ENCODE results near the gene UBTD1.
A peak's percentile ranks its signal among the peaks of the same experiment; 100 is the strongest.
"Not testable (repeated sequence)": the region's sequence is repeated elsewhere in the genome, so short reads cannot be mapped to it uniquely, and the experiment has no call there.

The UBTD1 gene

DNA sequence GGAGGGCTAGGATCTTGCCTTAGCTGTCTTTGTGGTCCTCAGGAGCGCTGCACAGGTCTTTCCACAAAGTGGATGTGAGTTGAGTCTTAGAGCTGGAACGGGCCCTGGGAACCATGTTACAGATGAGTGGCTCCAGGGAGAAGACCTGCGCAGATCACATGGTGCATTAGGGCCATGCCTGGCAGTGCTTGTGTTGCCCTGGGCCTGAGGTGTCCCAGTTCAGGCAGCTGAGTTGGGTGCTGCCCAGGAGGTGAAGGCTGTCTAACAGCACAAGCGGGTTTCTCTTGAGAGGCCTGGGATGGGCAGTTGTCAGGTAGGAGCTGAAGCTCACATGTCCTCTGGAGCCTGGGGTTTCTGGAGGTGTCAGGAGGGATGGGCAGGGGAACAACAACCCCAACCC, 40.1 kb downstream of the UBTD1 start:
- no peak for DNase-seq (ENCODE audit: low spot score)

- DNase-seq (ENCODE audit: low spot score): no peak
Measured at GRCh38 chr10:97539523-97540200, 40.9 kb downstream of the UBTD1 start.

- DNase-seq (ENCODE audit: low spot score): no peak
Measured at GRCh38 chr10:97540669-97541500, 42.2 kb downstream of the UBTD1 start.

DNA sequence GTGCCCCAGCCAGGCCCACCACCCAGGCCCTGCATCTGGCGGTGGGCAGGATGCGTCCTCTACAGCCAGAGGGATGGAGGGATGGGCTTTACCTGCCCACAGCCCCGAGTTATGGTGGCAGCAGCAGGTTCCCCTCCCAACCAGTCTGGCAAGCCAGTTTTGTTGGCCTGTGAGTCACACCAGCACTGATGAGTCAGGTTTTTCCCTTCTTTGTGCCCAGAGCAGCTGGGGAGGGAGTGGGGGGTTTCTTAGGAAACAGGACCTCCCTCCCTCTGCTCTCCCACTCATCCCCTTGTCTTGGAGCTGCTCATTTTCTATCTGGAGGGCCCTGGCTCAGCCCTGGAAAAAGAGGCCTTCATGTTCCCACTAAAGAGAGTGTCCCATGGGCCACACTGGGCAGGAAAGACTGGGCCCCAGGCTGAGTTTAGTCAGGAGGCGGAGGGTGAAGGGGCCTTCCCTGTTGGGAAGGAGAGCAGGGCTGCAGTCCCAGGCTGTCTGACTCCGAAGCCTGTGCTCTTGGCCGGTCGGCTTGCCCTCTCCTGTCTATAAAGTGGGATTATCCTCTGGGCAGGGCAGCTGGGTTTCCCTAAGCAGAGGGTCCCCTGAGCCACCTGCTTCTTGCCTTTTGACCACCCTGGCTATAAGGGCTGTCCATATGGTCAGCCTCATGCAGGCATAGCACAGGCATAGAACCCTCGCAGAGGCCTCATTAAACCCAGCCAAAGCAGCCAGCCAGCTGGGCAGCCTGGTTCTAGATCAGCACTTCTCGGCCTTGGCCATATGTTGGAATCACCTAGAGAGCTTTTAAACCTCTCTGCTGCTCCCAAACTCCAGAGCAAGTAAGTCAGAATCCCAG, 43.7 kb downstream of the UBTD1 start:
- no peak for DNase-seq (ENCODE audit: low spot score)

- DNase-seq (ENCODE audit: low spot score): no peak
Measured at GRCh38 chr10:97543025-97543546, 44.4 kb downstream of the UBTD1 start.

DNA sequence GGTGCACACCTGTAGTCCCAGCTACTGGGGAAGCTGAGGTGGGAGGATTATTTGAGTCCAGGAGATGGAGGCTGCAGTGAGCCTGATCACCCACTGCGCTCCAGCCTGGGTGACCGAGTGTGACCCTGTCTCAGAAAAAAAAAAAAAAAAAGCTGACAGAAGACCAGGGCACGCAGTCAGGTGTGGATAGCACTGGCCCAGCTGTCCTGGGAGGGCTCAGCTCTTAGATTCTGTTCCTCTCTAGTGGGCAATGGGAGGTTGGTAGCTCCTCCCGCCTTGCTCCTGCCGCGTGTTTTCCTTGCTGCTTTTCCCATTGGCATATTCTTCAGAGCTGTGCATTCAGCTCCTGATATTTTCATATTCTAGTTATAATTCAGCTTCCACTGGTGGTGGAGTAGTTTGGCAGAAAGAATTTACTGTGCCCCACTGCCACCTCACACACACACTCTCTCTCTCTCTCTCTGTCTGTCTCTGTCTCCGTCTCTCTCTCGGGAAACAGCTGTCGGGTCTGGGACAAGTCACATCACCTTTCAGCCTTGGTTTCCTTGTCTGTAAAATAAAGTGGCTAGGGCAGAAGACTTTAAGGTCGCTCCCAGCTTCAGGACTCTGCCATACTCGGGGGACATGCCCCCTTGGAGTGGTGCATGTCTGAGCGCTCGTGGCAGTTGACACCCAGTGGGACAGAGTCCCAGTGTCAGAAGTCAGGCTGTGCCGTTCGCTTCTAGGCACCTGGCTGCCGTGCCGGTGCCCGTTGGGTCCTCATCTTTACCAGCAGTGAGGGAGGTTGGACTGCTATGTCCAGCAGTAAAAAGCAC, 47.9 kb downstream of the UBTD1 start:
- DNase-seq (ENCODE audit: low spot score): no peak

DNA sequence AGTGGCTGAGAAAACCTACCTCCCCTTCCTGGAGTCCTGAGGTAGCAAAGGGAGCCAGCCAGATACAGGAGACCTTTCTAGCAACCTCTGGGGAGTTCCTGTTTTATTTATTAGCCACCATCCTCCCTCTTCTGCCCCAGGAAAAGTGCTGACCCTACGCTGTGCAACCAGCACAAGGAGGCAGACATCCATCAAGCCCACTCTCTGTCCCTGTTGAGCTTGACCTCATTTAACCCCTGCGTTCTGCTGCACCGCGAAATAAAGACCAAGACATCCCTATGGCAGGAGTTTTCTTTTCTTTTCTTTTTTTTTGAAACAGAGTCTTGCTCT, 48.5 kb downstream of the UBTD1 start:
- DNase-seq (ENCODE audit: low spot score): no peak

- no peak for DNase-seq (ENCODE audit: low spot score)
Measured at GRCh38 chr10:97547962-97548361, 49.2 kb downstream of the UBTD1 start.

GRCh38 chr10:97548828-97549455, 50.2 kb downstream of the UBTD1 start:
- no peak for DNase-seq (ENCODE audit: low spot score)

GRCh38 chr10:97549587-97550322, 51.0 kb downstream of the UBTD1 start:
- no peak for DNase-seq (ENCODE audit: low spot score)

DNA sequence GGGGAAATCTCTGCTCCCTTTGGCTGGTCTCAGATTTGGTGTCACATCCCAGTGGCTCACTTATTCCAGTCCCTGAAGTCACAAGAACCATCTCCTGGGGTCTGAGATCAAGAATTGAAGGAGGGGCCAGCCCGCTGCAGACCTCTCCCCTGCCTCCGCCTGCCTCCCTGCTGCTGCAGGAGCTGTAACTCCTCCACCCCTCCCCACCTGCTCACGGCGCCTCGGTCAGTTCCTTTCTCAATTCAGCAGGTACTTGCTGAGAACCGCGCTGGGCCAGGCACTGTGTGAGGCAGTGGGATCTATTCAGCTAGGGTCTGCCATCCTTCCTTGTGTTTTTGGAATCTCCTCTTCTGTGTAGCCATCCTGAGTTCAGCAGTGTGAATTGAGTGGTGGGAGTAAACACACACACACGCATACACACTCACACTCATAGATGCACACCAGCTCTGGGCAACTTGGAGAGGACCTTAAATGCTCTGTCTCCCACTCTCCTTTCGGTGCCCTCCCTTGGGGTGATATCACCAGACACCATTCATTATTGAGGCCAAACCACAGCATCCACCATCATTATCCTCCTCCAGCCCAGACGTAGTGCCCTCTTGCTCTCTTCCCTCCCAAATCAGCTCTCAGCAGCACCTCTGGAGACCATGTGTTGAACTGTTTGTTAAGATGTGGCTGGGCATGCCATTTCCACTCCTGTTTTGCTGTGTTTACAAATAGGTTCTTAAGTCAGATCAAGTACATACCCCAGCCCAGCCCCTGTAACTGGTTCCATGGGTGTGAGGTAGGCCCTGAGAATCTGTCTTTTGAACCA, 51.8 kb downstream of the UBTD1 start:
- no peak for DNase-seq (ENCODE audit: low spot score)

GRCh38 chr10:97551271-97551670, 52.5 kb downstream of the UBTD1 start:
- no peak for DNase-seq (ENCODE audit: low spot score)

DNA sequence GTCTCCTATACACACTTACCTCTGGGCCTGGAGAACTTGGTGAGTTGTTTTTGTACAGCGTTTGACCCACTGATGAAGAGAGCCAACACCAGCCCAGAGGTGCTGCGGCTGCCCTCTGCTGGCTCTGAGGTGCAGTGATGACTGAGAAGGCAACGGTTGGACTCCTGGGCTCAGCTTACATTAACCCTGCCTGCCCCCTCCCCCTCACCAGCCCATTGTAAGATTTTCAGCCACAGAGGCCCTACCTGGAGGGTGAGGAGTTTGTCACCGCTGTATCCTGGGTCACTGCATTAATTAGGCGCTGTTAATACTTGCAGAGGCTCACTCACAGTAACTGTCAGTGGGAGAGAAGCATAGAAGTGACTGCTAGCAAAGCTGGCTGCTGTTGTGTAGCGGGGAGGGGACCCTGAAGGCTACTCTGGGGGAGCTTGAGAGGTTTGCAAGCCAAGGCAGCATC, 54.9 kb downstream of the UBTD1 start:
- DNase-seq (ENCODE audit: low spot score): peak; percentile 47

GRCh38 chr10:97554336-97554735, 55.6 kb downstream of the UBTD1 start:
- DNase-seq (ENCODE audit: low spot score): not testable (repeated sequence)

DNA sequence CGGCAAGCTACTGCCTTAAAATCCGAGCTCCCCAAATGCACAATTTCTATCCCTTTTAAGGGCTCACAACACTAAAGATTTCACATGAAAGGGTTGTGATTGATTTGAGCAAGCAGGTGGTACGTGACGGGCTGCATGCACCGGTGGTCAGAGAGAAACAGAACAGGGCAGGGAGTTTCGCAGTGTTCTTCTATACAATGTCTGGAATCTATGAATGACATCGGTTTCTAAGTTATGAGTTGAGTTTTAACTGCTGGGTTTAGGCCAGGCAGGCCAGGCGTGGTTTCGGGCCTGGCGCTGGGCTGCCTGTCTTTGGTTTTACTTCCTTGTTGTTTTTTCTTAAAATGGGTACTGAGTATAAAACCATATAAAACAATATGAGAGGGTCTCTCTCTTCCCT, 56.8 kb downstream of the UBTD1 start:
- not testable (repeated sequence) for DNase-seq (ENCODE audit: low spot score)

DNA sequence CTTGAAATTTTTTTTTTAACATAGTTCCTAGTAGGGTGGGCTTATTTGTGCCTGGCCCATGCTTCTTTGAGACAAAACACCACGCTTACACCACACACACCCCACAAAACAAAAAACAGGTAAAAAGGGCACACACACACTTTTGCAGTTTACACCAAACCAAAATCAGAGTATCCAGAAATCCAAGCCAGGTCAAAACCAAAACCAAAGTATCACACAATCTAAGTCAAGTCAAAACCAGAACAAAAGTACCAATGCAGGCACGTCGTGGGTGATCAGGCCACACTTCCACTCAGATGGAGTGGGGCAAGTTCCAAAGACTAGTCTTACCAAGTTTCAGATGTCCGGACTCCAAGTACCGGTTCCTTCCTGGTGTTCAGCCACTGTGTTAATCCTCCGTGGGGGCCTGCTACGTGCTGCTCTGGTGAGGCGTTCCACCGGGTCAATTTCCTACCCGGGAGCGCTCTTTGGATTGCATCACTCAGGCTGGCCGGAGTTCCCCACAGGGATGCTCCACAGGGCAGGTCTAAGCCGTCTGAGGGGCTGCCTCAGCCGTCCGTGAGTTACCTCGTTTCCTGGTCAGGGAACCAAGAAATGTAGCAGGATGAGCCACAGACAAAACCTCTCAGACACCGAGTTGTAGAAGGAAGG, 62.1 kb downstream of the UBTD1 start:
- not testable (repeated sequence) for DNase-seq (ENCODE audit: low spot score)

DNA sequence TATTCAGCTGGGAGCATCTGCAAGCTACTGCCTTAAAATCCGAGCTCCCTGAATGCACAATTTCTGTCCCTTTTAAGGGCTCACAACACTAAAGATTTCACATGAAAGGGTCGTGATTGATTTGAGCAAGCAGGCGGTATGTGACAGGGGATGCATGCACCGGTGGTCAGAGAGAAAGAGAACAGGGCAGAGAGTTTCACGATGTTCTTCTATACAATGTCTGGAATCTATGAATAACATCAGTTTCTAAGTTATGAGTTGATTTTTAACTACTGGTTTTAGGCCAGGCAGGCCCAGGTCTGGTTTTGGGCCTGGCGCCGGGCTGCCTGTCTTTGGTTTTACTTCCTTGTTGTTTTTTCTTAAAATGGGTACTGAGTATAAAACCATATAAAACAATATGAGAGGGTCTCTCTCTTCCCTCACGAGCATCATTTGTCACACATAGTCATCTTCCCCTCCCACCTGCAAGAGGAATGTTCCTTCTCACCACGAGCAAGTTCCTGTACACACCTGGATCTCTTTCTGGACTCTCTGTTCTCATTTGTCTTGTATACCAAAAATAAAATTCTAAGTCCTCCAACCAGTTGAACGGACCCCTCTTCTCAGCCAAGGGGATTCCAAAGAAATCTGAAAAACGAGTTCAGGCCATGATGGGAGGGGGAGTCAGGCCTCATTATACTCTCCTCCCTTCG, 62.8 kb downstream of the UBTD1 start:
- not testable (repeated sequence) for DNase-seq (ENCODE audit: low spot score)

GRCh38 chr10:97562329-97562728, 63.6 kb downstream of the UBTD1 start:
- not testable (repeated sequence) for DNase-seq (ENCODE audit: low spot score)

Measured in hematopoietic multipotent progenitor cell treated with erythropoietin and hydrocortisone succinate and interleukin-3 and kit ligand, for 17 days (in vitro differentiated cells).